SK-N-SH treated with all-trans-retinoic acid at 6 μM for 48 hours (cell line): ENCODE measurements around the gene TBC1D22B.

Experiments used
- ATAC-seq: fragments of 200-7000 bp; cut with Tn5 transposase; 3 replicates; pipeline ENCODE4 v1.9.1; 2020; ENCODE audit warnings: mild to moderate bottlenecking, moderate library complexity
- BACH2 ChIP-seq: fragments of 250-450 bp; sonication (Bioruptor Pico); IDR thresholded peaks from 2 replicates; pipeline ENCODE4 v1.9.0; 2021; ENCODE audit warnings: mild to moderate bottlenecking, borderline replicate concordance
- CSDC2 ChIP-seq: fragments of 250-450 bp; sonication (Bioruptor Pico); IDR thresholded peaks from 2 replicates; pipeline ENCODE4 v1.5.0; 2020; ENCODE audit warnings: mild to moderate bottlenecking, moderate library complexity
- CSRNP3 ChIP-seq: fragments of 250-450 bp; sonication (Bioruptor Pico); IDR thresholded peaks from 2 replicates; pipeline ENCODE4 v1.5.1; 2021; ENCODE audit warnings: mild to moderate bottlenecking, moderate library complexity
- ESRRG ChIP-seq: fragments of 250-450 bp; sonication (Bioruptor Pico); IDR thresholded peaks from 2 replicates; pipeline ENCODE4 v1.6.1; 2021; ENCODE audit warnings: mild to moderate bottlenecking
- GLIS3 ChIP-seq: fragments of 250-450 bp; sonication (Bioruptor Pico); IDR thresholded peaks from 2 replicates; pipeline ENCODE4 v1.5.0; 2020; ENCODE audit warnings: mild to moderate bottlenecking, moderate library complexity
- ISL1 ChIP-seq: fragments of 250-450 bp; sonication (Bioruptor Pico); IDR thresholded peaks from 2 replicates; pipeline ENCODE4 v2.1.2; 2022; ENCODE audit warnings: mild to moderate bottlenecking, moderate library complexity
- OSR1 ChIP-seq: fragments of 250-450 bp; sonication (Bioruptor Pico); IDR thresholded peaks from 2 replicates; pipeline ENCODE4 v1.8.0; 2022; ENCODE audit warnings: moderate library complexity, mild to moderate bottlenecking, inconsistent platforms
- POU6F1 ChIP-seq: fragments of 250-450 bp; sonication (Bioruptor Pico); IDR thresholded peaks from 2 replicates; pipeline ENCODE4 v1.8.0; 2021; ENCODE audit warnings: low read depth, mild to moderate bottlenecking, moderate library complexity, borderline replicate concordance
- PPARA ChIP-seq: fragments of 250-450 bp; sonication (Bioruptor Pico); IDR thresholded peaks from 2 replicates; pipeline ENCODE4 v1.5.0; 2020; ENCODE audit warnings: mild to moderate bottlenecking, borderline replicate concordance
- RARB ChIP-seq: fragments of 250-450 bp; sonication (Bioruptor Pico); IDR thresholded peaks from 2 replicates; pipeline ENCODE4 v1.8.0; 2021; ENCODE audit warnings: mild to moderate bottlenecking, moderate library complexity
- SNAI2 ChIP-seq: fragments of 250-450 bp; sonication (Bioruptor Pico); IDR thresholded peaks from 2 replicates; pipeline ENCODE4 v1.5.0; 2020; ENCODE audit warnings: mild to moderate bottlenecking, moderate library complexity
- TCF4 ChIP-seq: fragments of 250-450 bp; sonication (Bioruptor Pico); IDR thresholded peaks from 2 replicates; pipeline ENCODE4 v1.8.0; 2021; ENCODE audit warnings: mild to moderate bottlenecking, moderate library complexity, borderline replicate concordance
- TSHZ2 ChIP-seq: fragments of 250-450 bp; sonication (Bioruptor Pico); IDR thresholded peaks from 2 replicates; pipeline ENCODE4 v1.5.0; 2020; ENCODE audit warnings: mild to moderate bottlenecking, moderate library complexity
- ZC3H10 ChIP-seq: fragments of 250-450 bp; sonication (Bioruptor Pico); IDR thresholded peaks from 2 replicates; pipeline ENCODE4 v1.5.1; 2021; ENCODE audit warnings: mild to moderate bottlenecking, moderate library complexity
- ZFP30 ChIP-seq: fragments of 450-650 bp; formaldehyde crosslinking; IDR thresholded peaks from 2 replicates; pipeline ENCODE4 v1.5.0; 2022; ENCODE audit warnings: mild to moderate bottlenecking, moderate library complexity
- ZNF565 ChIP-seq: fragments of 450-650 bp; formaldehyde crosslinking; conservative IDR thresholded peaks from 2 replicates; pipeline ENCODE4 v1.5.0; 2020; ENCODE audit warnings: low read depth, mild to moderate bottlenecking, moderate library complexity
- ZNF70 ChIP-seq: fragments of 450-650 bp; formaldehyde crosslinking; IDR thresholded peaks from 2 replicates; pipeline ENCODE4 v1.5.0; 2020; ENCODE audit warnings: mild to moderate bottlenecking, moderate library complexity
- TF ChIP-seq, protein P1 (sequence below): fragments of 250-450 bp; sonication (Bioruptor Pico); IDR thresholded peaks from 2 replicates; pipeline ENCODE4 v1.8.0; 2020; ENCODE audit warnings: mild to moderate bottlenecking, moderate library complexity, borderline replicate concordance
- TF ChIP-seq, protein P2 (sequence below): fragments of 250-450 bp; sonication (Bioruptor Pico); IDR thresholded peaks from 2 replicates; pipeline ENCODE4 v1.5.1; 2020; ENCODE audit warnings: low read depth, mild to moderate bottlenecking, moderate library complexity

TBC1D22B gene

DNA sequence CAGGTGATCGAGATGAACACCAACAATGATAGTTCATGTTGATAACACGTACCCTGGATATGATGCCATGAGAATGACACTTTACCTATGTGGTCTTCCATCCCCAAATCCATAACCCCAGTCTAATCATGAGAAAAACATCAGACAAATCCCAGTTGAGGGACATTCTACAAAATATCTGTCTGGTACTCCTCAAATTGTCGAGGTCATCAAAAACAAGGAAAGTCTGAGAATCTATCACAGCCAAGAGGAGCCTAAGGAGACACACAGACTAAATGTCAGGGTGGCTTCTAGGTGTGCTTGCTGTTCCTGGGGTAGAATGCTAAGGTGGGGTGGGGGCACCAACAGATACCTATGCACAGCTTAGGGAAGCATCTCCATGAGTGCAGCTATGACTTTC lies 93.5 kb downstream of the TBC1D22B start:
- TF ChIP-seq TCF4, result no peak
- TF ChIP-seq, protein P1, sequence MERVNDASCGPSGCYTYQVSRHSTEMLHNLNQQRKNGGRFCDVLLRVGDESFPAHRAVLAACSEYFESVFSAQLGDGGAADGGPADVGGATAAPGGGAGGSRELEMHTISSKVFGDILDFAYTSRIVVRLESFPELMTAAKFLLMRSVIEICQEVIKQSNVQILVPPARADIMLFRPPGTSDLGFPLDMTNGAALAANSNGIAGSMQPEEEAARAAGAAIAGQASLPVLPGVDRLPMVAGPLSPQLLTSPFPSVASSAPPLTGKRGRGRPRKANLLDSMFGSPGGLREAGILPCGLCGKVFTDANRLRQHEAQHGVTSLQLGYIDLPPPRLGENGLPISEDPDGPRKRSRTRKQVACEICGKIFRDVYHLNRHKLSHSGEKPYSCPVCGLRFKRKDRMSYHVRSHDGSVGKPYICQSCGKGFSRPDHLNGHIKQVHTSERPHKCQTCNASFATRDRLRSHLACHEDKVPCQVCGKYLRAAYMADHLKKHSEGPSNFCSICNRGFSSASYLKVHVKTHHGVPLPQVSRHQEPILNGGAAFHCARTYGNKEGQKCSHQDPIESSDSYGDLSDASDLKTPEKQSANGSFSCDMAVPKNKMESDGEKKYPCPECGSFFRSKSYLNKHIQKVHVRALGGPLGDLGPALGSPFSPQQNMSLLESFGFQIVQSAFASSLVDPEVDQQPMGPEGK (CRISPR knock-in tag), result no peak
- no peak for TF ChIP-seq CSRNP3
- TF ChIP-seq, protein P2, sequence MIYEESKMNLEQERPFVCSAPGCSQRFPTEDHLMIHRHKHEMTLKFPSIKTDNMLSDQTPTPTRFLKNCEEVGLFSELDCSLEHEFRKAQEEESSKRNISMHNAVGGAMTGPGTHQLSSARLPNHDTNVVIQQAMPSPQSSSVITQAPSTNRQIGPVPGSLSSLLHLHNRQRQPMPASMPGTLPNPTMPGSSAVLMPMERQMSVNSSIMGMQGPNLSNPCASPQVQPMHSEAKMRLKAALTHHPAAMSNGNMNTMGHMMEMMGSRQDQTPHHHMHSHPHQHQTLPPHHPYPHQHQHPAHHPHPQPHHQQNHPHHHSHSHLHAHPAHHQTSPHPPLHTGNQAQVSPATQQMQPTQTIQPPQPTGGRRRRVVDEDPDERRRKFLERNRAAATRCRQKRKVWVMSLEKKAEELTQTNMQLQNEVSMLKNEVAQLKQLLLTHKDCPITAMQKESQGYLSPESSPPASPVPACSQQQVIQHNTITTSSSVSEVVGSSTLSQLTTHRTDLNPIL (CRISPR knock-in tag), result no peak
- no peak for TF ChIP-seq ISL1 (CRISPR knock-in tag)
- TF ChIP-seq CSDC2 (CRISPR knock-in tag), result no peak
- no peak for TF ChIP-seq TSHZ2
- no peak for TF ChIP-seq ESRRG (CRISPR knock-in tag)
- TF ChIP-seq PPARA (CRISPR knock-in tag), result no peak
- TF ChIP-seq ZC3H10, result no peak
- no peak for TF ChIP-seq SNAI2 (CRISPR knock-in tag)
- TF ChIP-seq ZNF565, result no peak
- no peak for TF ChIP-seq POU6F1 (CRISPR knock-in tag)
- no peak for TF ChIP-seq OSR1 (CRISPR knock-in tag)
- ATAC-seq, result no peak

DNA sequence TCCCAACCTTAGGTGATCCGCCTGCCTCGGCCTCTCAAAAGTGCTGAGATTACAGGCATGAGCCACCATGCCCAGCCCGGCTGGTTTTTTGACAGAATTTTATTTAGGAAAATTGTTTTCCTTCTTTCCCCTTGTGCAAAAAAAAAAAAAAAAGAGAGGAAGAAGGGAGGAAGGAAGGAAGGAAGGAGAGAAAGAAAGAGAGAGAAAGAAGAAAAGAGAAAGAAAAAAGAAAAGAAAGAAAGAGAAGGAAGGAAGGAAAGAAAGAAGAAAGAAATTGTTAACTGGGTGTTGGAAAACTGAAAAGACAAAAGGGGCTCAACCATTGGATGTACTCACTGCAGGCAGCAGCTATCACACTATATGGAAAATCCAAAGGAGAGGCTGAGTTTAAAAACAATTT lies 94.8 kb downstream of the TBC1D22B start:
- no peak for ATAC-seq
- TF ChIP-seq ZC3H10 (no peak), ZNF565 (no peak), CSRNP3 (no peak), PPARA (CRISPR knock-in tag) (no peak), TSHZ2 (no peak), ZNF70 (no peak), ZFP30 (CRISPR knock-in tag) (no peak), POU6F1 (CRISPR knock-in tag) (no peak), SNAI2 (CRISPR knock-in tag) (no peak), ISL1 (CRISPR knock-in tag) (no peak), CSDC2 (CRISPR knock-in tag) (no peak), TCF4 (no peak), RARB (no peak), BACH2 (CRISPR knock-in tag) (no peak), GLIS3 (CRISPR knock-in tag) (no peak)
- TF ChIP-seq, protein P1 (CRISPR knock-in tag), result no peak
- TF ChIP-seq, protein P2 (CRISPR knock-in tag), result no peak
